KOPT-K1 (cell line): ENCODE data around the gene HELZ.

ENCODE experiments used
- H3K27ac ChIP-seq: fragments of 200-600 bp; sonication (generic); 2 replicates; pipeline ENCODE4 v1.5.1; 2016; ENCODE audit warnings: antibody characterized with exemption, mild to moderate bottlenecking, low read depth, low read length; ENCODE audit not compliant: poor library complexity, severe bottlenecking
- H3K36me3 ChIP-seq: fragments of 200-600 bp; sonication (generic); 2 replicates; pipeline ENCODE4 v1.5.1; 2017; ENCODE audit warnings: antibody characterized with exemption, mild to moderate bottlenecking, low read length, moderate library complexity; ENCODE audit not compliant: insufficient read depth
- H3K9me3 ChIP-seq: fragments of 200-600 bp; sonication (generic); 2 replicates; pipeline ENCODE4 v1.5.1; 2017; ENCODE audit warnings: antibody characterized with exemption, low read length, mild to moderate bottlenecking; ENCODE audit not compliant: insufficient read depth, poor library complexity, severe bottlenecking

The HELZ gene

DNA sequence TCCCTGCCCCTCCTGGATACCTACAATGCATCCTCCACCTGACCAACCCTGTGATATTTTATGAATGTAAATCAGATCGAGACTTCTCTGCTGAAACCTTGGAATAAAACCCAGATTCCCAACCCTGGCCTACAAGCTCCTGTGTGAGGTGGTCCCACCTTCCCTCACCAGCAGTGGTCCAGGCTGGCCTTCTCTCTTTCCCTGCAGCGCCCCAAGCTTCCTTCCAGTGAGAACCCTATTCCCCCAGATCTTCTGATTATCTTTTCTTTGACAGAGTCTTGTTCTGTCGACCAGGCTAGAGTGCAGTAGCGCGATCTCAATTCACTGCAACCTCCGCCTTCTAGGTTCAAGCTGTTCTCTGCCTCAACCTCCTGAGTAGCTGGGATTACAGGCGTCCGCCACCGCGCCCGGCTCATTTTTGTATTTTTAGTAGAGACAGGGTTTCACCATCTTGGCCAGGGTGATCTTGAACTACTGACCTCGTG is 2.5 kb upstream of the HELZ start:
- H3K36me3 ChIP-seq, result no peaks in the 10 kb centered on the region; the same call in 1 of the 2 replicates
- H3K27ac ChIP-seq, result no peak overlapping the region
- H3K9me3 ChIP-seq, result no peaks in the 10 kb centered on the region

DNA sequence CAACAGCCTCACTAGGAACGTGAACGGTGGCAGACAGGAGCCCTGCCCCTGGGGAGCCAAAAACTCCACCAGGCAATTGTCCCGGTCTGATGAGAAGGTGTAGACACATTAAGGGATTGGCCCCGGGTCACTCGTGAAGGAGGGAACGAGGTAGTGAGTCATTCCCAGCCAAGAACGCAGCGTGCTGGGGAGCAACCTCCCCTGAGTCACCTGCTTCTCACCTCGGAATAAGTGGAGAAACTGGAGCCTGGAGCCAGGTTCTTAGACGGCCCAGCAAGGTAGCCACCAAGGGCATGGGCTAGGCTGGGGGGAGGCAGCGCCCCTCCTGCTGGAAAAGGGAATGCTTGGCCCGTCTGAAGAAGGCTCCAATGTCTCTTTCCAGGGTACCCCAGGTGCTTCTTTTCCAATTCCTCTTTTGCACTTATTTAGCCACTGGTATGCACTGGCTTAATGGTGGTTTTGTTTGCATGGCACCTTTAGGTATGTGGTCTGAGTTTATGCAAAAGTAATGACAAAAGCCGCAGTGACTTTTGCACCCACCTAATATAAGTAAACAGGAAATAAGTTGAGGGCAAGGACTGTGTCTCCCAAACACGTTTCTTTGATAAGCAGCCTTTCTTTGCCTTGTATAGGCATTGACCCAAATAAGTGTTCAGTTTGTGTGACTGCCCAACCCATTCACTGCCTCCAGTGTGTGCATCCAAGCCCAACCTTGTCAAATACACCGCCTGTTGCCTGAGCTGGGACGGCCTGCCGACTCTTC is 1.8 kb upstream of the HELZ start:
- Histone ChIP-seq H3K36me3 (peaks cover 3% of the 10 kb centered on the region), H3K27ac (no peak overlapping the region), H3K9me3 (no peaks in the 10 kb centered on the region)

DNA sequence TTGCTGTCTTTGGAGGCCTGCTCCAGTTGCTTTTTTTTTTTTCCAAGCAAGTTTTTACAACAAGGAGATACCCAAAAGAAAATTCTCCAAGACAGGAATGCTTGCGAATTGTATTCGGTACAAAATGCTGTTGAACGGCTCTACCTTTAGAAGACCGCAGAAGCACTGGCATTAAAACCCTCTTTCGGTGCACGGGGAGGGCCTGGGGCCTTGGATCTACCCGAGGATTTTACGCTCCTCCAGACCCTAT is 1.3 kb upstream of the HELZ start:
- no peaks in the 10 kb centered on the region for H3K9me3 ChIP-seq
- no peak overlapping the region for H3K27ac ChIP-seq
- peaks cover 8% of the 10 kb centered on the region for H3K36me3 ChIP-seq

DNA sequence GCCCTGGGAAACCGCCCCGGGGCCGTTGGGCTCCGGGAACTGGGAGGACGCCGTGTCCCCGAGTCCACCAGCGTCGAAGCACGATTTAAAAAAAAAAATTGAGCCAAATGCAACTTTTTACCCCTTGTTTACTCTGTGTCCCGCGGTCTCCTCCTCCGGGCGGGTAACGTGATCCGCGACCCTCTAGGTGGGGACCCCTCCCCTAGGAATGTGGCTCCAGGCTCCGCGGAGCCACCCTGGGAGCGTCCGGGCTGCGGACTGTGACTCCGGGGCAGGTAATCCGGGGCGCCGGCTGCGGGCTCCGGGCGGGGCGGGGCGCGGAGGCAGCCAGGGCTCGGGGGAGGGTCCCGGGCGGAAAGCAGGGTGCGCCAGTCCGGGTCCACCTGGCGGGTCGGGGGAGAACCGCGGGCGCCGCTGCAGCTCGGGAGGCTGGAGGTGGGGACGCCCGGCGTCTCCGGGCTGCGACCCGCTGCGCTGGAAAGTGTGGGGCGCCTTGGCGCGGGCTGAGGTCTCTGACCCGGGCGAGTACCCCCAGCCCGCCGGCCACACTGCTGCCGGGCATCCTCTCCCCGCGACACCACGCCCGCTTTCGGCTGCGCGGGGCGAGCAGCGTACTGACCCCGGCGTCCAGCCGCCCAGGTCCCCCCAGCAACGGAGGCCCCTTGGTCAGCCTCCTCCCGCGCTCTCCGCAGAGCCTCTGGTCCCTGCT is 852 bp upstream of the HELZ start:
- Histone ChIP-seq H3K36me3 (peaks cover 13% of the 10 kb centered on the region), H3K9me3 (no peaks in the 10 kb centered on the region), H3K27ac (peak overlapping the region; percentile 91)

DNA sequence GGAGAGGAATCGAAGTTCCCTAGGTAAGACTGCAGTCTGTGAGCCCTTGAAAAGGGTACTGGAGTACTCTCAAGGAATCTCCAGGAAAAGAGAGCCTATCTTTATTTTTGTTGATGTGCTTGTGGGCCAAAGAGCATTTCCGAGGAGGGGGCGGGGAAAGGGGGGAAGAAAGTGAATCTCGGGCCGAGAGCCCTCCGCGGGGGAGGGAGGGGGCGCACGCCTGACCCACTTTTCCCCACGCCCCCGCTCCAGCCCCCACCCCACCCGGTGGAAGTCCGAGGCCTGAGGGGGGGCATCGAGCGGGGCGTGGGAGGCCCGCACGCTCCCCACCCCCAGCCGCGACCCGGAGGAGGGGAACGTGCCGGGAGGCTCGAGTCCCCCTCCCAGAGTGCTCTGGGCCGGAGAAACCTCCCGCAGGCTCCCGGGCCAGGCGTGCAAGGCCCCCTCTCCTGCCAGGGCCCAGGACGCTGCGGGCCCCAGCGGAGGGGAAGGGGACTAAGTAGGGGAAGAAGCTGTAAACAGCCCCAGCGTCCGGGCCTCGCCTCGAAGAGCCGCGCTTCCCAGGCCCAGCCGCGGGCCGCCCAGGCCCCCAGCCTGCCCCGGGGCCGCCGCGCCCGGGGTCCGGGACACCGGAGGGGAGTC is 444 bp downstream of the HELZ start:
- no peaks in the 10 kb centered on the region for H3K9me3 ChIP-seq
- peaks cover 26% of the 10 kb centered on the region for H3K36me3 ChIP-seq
- H3K27ac ChIP-seq, result peak overlapping the region; percentile 91

DNA sequence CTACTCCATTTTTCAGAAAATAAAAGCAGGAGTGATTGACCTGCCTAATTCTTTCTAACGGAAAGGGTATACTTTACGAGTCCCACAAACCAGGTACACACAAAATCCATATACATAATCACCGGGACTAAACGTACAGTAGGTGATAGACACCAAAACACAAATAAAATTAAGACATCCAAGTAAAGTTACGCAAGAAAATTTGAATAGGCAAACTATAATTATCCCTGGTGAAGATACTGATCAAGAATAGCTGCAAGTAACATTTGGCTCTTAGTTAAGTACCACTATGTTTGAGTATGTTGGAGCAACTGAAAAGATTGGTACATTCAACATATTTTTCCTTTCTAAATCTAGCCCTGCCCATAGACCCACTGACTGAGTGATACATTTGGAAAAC is 1.7 kb downstream of the HELZ start:
- Histone ChIP-seq H3K27ac (no peak overlapping the region), H3K36me3 (peaks cover 38% of the 10 kb centered on the region), H3K9me3 (no peaks in the 10 kb centered on the region)

DNA sequence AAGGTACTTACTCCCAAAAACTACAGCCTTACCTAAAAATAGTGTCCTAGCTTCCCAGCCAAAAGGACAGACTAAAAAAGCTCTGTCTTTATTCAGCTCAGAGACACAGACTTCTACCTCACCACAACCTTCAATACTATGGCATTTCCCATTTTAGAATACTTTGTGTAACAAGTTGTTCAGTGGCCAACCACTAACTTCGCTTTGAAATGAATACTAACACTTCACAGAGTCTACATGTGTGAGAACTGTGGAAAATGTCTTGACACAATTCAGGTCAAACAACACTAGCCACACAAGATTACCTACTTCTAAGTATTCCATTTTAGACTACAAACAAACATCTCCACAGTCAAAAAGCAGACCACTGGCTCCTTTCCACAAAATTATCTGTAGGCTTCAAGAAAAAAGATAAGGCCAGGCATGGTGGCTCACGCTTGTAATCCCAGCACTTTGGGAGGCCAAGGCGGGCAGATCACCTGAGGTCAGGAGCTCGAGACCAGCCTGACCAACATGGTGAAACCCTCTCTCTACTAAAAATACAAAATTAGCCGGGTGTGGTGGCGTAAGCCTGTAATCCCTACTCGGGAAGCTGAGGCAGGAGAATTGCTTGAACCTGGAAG is 3.2 kb downstream of the HELZ start:
- H3K27ac ChIP-seq, result no peak overlapping the region
- no peaks in the 10 kb centered on the region for H3K9me3 ChIP-seq
- peaks cover 53% of the 10 kb centered on the region for H3K36me3 ChIP-seq

DNA sequence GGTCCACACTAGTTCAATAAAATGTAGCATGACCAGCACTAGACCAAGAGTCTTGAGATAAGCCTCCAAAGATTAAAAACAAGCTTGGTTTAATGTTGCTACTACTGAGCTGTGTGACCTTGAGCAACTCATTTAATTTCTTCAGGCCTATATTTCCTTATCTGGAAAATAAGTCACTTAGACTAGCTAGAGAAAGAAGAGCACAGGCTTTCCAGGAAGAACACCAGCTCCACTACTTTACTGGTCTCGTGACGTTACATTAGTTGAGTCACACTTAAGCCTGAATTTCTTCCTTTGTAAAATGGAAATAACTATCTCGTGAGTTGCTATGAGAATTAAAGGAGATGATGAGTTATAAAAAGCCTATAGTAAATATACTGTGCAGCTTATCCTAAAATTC is 5.4 kb downstream of the HELZ start:
- Histone ChIP-seq H3K36me3 (peaks cover 73% of the 10 kb centered on the region), H3K9me3 (no peaks in the 10 kb centered on the region), H3K27ac (no peak overlapping the region)

DNA sequence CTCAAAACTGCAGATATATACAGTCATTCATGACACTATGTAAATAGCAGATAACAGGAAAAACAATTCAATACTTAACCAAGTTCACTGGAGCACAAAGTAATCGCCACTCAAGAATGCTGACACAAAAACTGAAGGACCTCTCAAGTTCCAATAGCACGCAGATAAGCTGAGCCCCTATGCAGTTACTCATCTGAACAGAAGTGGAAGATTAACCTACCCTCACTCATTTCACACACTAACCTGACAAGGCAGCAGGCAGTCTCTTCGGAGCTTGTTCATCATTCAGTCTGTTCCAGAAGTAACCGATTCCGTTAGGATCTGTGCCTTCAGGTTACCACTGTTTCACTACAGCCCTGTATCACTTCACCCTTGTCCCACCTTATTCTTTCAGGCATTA is 6.0 kb downstream of the HELZ start:
- Histone ChIP-seq H3K27ac (no peak overlapping the region), H3K36me3 (peaks cover 79% of the 10 kb centered on the region), H3K9me3 (no peaks in the 10 kb centered on the region)

DNA sequence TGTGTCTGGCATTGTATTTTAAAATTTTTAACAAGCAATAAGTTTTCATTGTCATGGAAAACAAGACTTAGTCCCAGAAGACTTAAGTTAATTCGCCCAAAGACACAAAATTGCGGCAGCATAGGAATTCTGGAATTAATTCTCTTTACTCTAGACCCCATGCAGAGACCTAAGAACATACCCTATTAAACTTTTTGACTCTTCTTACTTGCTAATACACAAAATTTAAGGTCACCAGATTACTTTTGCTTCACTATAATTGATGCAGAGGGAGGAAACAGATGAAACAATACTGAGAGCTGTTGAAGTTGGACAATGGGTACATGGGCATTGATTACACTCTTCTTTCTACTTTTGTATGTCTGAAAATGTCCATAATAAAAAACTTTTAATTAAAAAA is 12.6 kb downstream of the HELZ start:
- H3K27ac ChIP-seq, result no peak overlapping the region
- peaks cover 87% of the 10 kb centered on the region for H3K36me3 ChIP-seq
- H3K9me3 ChIP-seq, result no peaks in the 10 kb centered on the region

DNA sequence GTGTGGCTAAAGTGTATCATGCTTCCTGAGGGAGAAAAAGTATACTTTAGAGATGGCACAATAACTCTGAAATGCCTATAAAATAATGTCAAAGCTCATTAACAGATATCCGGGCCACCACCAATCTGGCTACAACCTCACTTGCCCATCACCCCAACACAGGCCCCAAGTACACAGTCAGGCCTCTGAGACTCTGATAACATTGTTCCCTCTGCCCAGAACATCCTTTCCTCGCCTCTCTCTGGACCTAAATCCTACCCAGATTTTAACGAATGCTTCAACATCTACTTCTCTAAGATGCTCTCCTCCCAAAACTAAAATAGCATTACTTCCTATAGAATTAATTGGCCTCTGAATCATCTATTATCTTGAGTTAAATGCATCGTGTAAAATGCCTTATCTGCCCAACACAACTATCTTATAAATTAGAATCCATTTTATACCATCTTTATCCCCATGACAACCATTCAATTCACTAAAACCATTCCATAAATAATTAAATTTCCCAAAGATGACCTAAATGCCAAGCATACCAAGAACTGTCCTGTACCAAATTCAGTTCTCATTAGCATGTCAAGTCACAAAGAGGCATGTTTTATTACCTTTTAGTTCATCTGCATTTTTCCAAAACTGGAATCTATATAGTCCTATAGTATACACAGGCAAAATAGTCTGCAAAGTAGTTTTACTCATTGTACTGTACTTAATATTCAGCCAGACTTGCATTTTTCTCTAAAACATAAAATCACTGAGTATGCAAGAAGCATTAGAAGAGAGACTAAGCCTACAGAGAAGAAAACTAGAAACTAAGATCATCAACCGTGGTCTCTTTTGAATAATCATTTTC is 15.7 kb downstream of the HELZ start:
- Histone ChIP-seq H3K36me3 (peaks cover 85% of the 10 kb centered on the region), H3K27ac (no peak overlapping the region), H3K9me3 (no peaks in the 10 kb centered on the region)

DNA sequence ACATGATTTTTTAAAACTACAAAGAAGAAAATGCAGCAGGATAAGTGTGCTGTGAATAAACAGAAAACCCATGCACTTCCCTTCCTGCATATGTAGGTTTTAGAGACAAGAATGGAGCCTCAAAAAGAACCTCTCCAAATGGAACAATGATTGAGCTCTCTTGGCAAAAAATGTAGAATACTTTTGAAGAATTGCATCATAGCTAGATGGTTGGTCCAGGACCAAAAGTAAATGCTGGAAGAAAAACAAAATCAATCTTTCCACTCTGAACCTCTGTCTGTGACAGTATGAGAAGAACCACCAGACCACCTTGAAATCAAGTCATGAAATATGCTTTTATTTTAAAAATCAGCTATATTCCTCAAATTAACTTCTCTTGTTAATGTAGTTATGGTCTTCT is 17.5 kb downstream of the HELZ start:
- H3K27ac ChIP-seq, result no peak overlapping the region
- peaks cover 84% of the 10 kb centered on the region for H3K36me3 ChIP-seq
- H3K9me3 ChIP-seq, result no peaks in the 10 kb centered on the region

DNA sequence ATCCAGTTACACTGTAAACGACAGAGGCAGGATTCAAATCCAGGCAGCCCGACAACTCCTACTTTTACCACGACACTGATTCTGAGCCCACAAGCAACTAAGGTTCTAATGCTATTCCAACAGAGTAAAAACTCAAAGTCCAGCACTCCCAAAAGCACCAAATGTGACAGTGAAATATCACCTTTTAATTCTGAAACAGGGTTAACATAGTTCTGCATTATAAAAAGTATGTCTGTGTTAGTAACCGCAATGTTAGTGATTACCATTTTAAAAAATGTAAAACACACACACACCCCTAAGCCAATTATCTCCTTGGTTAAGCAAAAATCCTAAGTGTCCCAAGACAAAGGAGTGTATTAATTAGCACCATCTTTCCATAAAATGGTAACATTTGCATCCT is 19.7 kb downstream of the HELZ start:
- no peak overlapping the region for H3K27ac ChIP-seq
- no peaks in the 10 kb centered on the region for H3K9me3 ChIP-seq
- peaks cover 74% of the 10 kb centered on the region for H3K36me3 ChIP-seq

DNA sequence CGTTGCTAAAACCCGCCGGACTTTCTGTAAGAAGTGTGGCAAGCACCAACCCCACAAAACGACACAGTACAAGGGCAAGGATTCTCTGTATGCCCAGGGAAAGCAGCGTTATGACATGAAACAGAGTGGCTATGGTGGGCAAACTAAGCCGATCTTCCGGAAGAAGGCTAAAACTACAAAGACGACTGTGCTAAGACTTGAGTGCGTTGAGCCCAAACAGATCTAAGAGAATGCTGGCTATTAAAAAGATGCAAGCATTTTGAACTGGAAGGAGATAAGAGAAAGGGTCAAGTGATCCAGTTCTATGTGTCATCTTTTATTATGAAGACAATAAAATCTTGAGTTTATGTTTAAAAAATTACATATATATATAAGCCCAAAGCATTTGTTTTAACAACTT is 20.3 kb downstream of the HELZ start:
- H3K36me3 ChIP-seq, result peaks cover 68% of the 10 kb centered on the region
- H3K9me3 ChIP-seq, result no peaks in the 10 kb centered on the region
- no peak overlapping the region for H3K27ac ChIP-seq

DNA sequence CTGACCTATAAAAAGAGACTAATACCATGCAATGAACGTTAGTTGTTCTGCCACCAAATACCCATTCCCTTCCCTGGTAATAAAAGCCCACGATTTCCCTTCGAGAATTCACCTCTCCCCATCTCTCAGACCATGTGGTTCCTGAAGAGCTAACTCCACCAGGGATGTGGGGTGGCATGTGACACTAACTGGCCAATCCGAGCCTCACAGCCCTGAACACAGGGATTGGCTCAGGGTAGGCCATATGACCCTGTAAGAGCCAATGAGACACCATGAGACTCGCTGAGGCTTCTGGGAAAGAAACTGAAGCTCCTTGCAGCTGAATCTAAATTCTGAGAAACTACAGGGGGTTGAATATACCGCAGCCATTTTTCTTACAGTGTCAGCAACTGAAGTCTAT is 21.1 kb downstream of the HELZ start:
- H3K36me3 ChIP-seq, result peaks cover 64% of the 10 kb centered on the region
- no peak overlapping the region for H3K27ac ChIP-seq
- H3K9me3 ChIP-seq, result no peaks in the 10 kb centered on the region
